ENCODE data around the gene LRRC74B. TPM values are rescaled to one million over a fixed set of nuclear protein-coding genes. Genes with fewer than 3 reads are reported as not detected.
"Not testable (repeated sequence)": the region's sequence is repeated elsewhere in the genome, so short reads cannot be mapped to it uniquely, and the experiment has no call there.

The LRRC74B gene
- total and polyA plus RNA-seq, 9 donors, result 0.02 to 3.0 (median 0.31) TPM; not detected in 3

DNA sequence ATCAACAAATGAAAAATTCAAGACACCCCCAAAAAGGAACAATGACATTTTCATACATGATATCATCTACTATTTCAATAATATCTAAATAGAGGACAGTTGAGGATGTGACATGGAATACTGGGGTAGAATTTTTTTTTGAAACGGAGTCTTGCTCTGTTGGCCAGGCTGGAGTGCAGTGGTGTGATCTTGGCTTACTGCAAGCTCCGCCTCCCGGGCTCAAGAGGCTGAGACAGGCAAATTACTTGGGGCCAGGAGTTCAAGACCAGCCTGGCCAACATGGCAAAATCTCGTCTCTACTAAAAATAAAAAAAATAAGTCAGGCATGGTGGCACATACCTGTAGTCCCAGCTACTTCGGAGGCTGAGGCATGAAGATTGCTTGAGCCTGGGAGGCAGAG lies 41.4 kb downstream of the LRRC74B start:
- TF ChIP-seq EP300 (IDR thresholded peaks at IDR 0.05) (no peak), POLR2A (IDR thresholded peaks at IDR 0.05) (no peak)
- TF ChIP-seq, protein P1, sequence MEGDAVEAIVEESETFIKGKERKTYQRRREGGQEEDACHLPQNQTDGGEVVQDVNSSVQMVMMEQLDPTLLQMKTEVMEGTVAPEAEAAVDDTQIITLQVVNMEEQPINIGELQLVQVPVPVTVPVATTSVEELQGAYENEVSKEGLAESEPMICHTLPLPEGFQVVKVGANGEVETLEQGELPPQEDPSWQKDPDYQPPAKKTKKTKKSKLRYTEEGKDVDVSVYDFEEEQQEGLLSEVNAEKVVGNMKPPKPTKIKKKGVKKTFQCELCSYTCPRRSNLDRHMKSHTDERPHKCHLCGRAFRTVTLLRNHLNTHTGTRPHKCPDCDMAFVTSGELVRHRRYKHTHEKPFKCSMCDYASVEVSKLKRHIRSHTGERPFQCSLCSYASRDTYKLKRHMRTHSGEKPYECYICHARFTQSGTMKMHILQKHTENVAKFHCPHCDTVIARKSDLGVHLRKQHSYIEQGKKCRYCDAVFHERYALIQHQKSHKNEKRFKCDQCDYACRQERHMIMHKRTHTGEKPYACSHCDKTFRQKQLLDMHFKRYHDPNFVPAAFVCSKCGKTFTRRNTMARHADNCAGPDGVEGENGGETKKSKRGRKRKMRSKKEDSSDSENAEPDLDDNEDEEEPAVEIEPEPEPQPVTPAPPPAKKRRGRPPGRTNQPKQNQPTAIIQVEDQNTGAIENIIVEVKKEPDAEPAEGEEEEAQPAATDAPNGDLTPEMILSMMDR (IDR thresholded peaks at IDR 0.05), result no peak
- Histone ChIP-seq H3K27me3 (no peaks in the 10 kb centered on the region), H3K27ac (no peak overlapping the region), H3K36me3 (no peaks in the 10 kb centered on the region), H3K4me3 (no peak overlapping the region), H3K4me1 (ENCODE audit: insufficient read depth) (no peaks in the 10 kb centered on the region), H3K9me3 (no peaks in the 10 kb centered on the region)
- WGBS, 3 donors, result 81 to 88% (median 87%) methylated on average over 5 of the region's 5 CpGs
- intact Hi-C loops (cut with DNase I), result no loop called here
- no peak for DNase-seq

DNA sequence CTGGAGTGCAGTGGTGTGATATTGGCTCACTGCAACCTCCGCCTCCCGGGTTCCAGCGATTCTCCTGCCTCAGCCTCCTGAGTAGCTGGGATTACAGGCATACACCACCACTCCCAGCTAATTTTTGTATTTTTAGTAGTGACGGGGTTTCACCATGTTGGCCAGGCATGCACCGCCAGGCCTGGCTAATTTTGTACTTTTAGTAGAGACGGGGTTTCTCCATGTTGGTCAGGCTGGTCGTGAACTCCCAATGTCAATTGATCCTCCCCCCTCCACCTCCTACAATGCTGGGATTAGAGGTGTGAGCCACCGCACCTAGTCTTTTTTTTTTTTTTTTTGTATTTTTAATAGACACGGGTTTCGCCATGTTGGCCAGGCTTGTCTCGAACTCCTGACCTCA lies 42.2 kb downstream of the LRRC74B start:
- H3K4me3 ChIP-seq; intact Hi-C loops (cut with DNase I); H3K9me3 ChIP-seq; DNase-seq; H3K36me3 ChIP-seq; H3K27me3 ChIP-seq; H3K27ac ChIP-seq; H3K4me1 ChIP-seq (ENCODE audit: insufficient read depth): not testable (repeated sequence)
- WGBS, 3 donors, result 90 to 92% (median 91%) methylated on average over 11 of the region's 11 CpGs

GRCh38 chr22:21091220-21091619 lies 45.5 kb downstream of the LRRC74B start:
- H3K36me3 ChIP-seq; H3K27me3 ChIP-seq; H3K9me3 ChIP-seq; H3K4me3 ChIP-seq; H3K27ac ChIP-seq; intact Hi-C loops (cut with DNase I); DNase-seq; H3K4me1 ChIP-seq (ENCODE audit: insufficient read depth): not testable (repeated sequence)
- 80 to 86% (median 82%) methylated on average over 11 of the region's 11 CpGs for WGBS, 3 donors

DNA sequence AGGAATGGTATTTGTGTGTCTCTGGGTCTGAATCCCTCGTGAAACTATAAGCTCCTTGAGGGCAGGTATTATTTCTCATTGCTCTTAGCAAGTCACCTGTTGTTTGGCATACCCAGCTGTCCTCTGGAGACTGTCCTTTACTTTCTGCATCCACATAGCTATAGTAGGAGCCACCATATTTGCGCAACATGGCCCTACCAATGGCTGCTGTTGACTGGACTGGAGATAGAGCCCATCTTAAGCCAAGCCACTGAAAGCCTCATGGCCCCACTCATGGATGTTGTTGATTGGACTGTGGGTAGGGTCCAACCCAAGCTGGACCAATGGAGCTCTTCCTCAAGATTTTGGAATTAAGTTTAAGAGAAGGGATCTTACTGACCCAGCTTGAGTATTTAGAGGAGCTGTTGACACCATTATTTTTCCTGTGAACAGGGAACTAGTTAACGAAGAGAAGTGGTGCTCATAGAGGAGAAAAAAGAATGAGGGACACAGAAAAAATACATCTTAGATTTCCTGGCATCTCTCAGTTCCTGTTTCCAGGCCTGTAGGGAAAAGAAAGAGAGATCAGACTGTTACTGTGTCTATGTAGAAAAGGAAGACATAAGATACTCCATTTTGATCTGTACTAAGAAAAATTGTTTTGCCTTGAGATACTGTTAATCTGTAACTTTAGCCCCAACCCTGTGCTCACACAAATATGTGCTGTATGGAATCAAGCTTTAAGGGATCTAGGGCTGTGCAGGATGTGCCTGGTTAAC lies 47.2 kb downstream of the LRRC74B start:
- whole genome bisulfite sequencing, 3 donors, result 89 to 93% (median 89%) methylated on average over 3 of the region's 3 CpGs
- intact Hi-C loops (cut with DNase I), result no loop called here
- Histone ChIP-seq H3K4me1 (ENCODE audit: insufficient read depth) (no peaks in the 10 kb centered on the region), H3K4me3 (no peak overlapping the region), H3K27ac (no peak overlapping the region), H3K36me3 (no peaks in the 10 kb centered on the region), H3K9me3 (no peaks in the 10 kb centered on the region), H3K27me3 (no peaks in the 10 kb centered on the region)
- TF ChIP-seq POLR2A (IDR thresholded peaks at IDR 0.05) (no peak), EP300 (IDR thresholded peaks at IDR 0.05) (no peak)
- TF ChIP-seq, protein P1 (IDR thresholded peaks at IDR 0.05), result no peak
- DNase-seq, result no peak

DNA sequence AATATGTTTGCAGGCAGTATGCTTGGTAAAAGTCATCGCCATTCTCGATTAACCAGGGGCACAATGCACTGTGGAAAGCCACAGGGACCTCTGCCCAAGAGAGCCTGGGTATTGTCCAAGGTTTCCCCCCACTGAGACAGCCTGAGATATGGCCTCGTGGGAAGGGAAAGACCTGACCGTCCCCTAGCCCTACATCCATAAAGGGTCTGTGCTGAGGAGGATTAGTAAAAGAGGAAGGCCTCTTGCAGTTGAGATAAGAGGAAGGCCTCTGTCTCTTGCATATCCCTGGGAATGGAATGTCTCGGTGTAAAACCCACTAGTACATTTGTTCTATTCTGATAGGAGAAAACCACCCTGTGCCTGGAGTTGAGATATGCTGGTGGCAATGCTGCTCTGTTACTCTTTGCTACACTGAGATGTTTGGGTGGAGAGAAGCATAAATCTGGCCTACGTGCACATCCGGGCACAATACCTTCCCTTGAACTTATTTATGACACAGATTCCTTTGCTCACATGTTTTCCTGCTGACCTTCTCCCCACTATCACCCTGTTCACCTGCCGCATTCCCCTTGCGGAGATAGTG lies 47.9 kb downstream of the LRRC74B start:
- H3K36me3 ChIP-seq; H3K27me3 ChIP-seq; DNase-seq; H3K27ac ChIP-seq; intact Hi-C loops (cut with DNase I); H3K4me1 ChIP-seq (ENCODE audit: insufficient read depth); H3K4me3 ChIP-seq; H3K9me3 ChIP-seq: not testable (repeated sequence)
- 60 to 65% (median 61%) methylated on average over 9 of the region's 9 CpGs for WGBS, 3 donors
